HepG2 (cell line): ENCODE data around the gene GALR2. TPM values are rescaled to one million over a fixed set of nuclear protein-coding genes. Genes with fewer than 3 reads are reported as not detected.

Experiments
- HDAC1 ChIP-seq: sonication (generic); formaldehyde crosslinking; IDR thresholded peaks from 2 replicates; pipeline ENCODE4 v1.5.1; 2020; ENCODE audit warnings: mild to moderate bottlenecking, missing genetic modification reagents
- KDM5B ChIP-seq: sonication (generic); formaldehyde crosslinking; IDR thresholded peaks from 2 replicates; pipeline ENCODE4 v1.4.0; 2020; ENCODE audit warnings: missing genetic modification reagents, mild to moderate bottlenecking, borderline replicate concordance
- RXRA ChIP-seq: sonication (generic); formaldehyde crosslinking; IDR thresholded peaks from 2 replicates; pipeline ENCODE4 v1.5.1; 2020; ENCODE audit warnings: missing genetic modification reagents
- SOX13 ChIP-seq, 3 experiments: fragments of 450-650 bp in 1 of 3; sonication (generic) in 1 of 3; formaldehyde crosslinking in 1 of 3; IDR thresholded peaks in 2 of 3; conservative IDR thresholded peaks in 1 of 3; 2 replicates each; pipeline versions ENCODE4 v1.5.0 to v1.6.1; 2016 to 2020; ENCODE audit warnings: antibody characterized with exemption in 1 of 3, mild to moderate bottlenecking in 1 of 3, missing compliant biosample characterization in 1 of 3, missing genetic modification reagents in 1 of 3, moderate library complexity in 1 of 3
- TFDP2 ChIP-seq: sonication (generic); formaldehyde crosslinking; IDR thresholded peaks from 2 replicates; pipeline ENCODE4 v1.4.0; 2020; ENCODE audit warnings: missing genetic modification reagents
- ZFYVE20 ChIP-seq: sonication (generic); formaldehyde crosslinking; IDR thresholded peaks from 2 replicates; pipeline ENCODE4 v1.8.0; 2023; ENCODE audit warnings: low read depth, mild to moderate bottlenecking, moderate library complexity, missing genetic modification reagents, borderline replicate concordance
- ZNF281 ChIP-seq: sonication (generic); formaldehyde crosslinking; IDR thresholded peaks from 2 replicates; pipeline ENCODE4 v1.4.0; 2020; ENCODE audit warnings: missing genetic modification reagents, borderline replicate concordance
- ZNF543 ChIP-seq: sonication (generic); formaldehyde crosslinking; IDR thresholded peaks from 2 replicates; pipeline ENCODE4 v1.4.0; 2020; ENCODE audit warnings: mild to moderate bottlenecking, missing genetic modification reagents
- polyA plus RNA-seq, 8 experiments: library from polyadenylated mRNA; depleted of rRNA in 3 of 8; stranded (reverse) in 7 of 8; unstranded in 1 of 8; fragments of >200 nt; fragmentation: Illumina TruSeq in 4 of 8; extraction: Trizol in 4 of 8; gene quantifications; 2 replicates each; pipeline versions ENCODE4 v1.2.1 to v1.2.3, GENCODE V29; 2011 to 2016; ENCODE audit warnings: low read depth in 4 of 8, missing spikeins in 1 of 8, mixed read lengths in 1 of 8; ENCODE audit not compliant: insufficient read depth in 1 of 8
- total RNA-seq, 5 experiments: library from RNA; depleted of rRNA; stranded (reverse); fragments of >200 nt; fragmentation: Illumina TruSeq; extraction: Trizol; gene quantifications; 2 replicates each; pipeline ENCODE4 v1.2.3, GENCODE V29; 2016; ENCODE audit warnings: low read depth in 1 of 5
- TF ChIP-seq, protein P1 (sequence below): sonication (generic); formaldehyde crosslinking; IDR thresholded peaks from 2 replicates; pipeline ENCODE4 v1.4.0; 2020; ENCODE audit warnings: missing genetic modification reagents

The GALR2 gene
- total and polyA plus RNA-seq, 2 of the 13 experiments (the other 11 are each of a cell fraction or from before 2014, with no cell fraction given) = 0.48 to 0.58 TPM

- peak; percentile 8; the same call in 1 of the 2 replicates for TF ChIP-seq ZNF543 (CRISPR knock-in tag)
- TF ChIP-seq TFDP2 = peak; percentile 32; the same call in 1 of the 2 replicates
- TF ChIP-seq HDAC1 (CRISPR knock-in tag) = peak; percentile 36
- no peak for TF ChIP-seq SOX13 (IDR thresholded peaks at IDR 0.05)
- no peak for TF ChIP-seq SOX13 (CRISPR knock-in tag; conservative IDR thresholded peaks at IDR 0.05 in 1 of 2, IDR thresholded peaks at IDR 0.05 in 1 of 2)
- TF ChIP-seq KDM5B = peak; percentile 18; the same call in 1 of the 2 replicates
- no peak for TF ChIP-seq ZFYVE20 (CRISPR knock-in tag)
- TF ChIP-seq, protein P1, sequence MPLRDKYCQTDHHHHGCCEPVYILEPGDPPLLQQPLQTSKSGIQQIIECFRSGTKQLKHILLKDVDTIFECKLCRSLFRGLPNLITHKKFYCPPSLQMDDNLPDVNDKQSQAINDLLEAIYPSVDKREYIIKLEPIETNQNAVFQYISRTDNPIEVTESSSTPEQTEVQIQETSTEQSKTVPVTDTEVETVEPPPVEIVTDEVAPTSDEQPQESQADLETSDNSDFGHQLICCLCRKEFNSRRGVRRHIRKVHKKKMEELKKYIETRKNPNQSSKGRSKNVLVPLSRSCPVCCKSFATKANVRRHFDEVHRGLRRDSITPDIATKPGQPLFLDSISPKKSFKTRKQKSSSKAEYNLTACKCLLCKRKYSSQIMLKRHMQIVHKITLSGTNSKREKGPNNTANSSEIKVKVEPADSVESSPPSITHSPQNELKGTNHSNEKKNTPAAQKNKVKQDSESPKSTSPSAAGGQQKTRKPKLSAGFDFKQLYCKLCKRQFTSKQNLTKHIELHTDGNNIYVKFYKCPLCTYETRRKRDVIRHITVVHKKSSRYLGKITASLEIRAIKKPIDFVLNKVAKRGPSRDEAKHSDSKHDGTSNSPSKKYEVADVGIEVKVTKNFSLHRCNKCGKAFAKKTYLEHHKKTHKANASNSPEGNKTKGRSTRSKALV (CRISPR knock-in tag) = peak; percentile 96
- peak; percentile 15; the same call in 1 of the 2 replicates for TF ChIP-seq RXRA
- no peak for TF ChIP-seq ZNF281 (CRISPR knock-in tag)
Measured at GRCh38 chr17:76074390-76075363, at the start of gene GALR2 (continued).
